Measurements from ENCODE around the gene EXT2.

GRCh38 chr11:44221992-44222391 lies 126.5 kb downstream of the EXT2 start:
- no peak for TF ChIP-seq EZH2phosphoT487 (IDR thresholded peaks at IDR 0.05; ENCODE audit: insufficient read depth, low read depth)
- TF ChIP-seq EZH2 (IDR thresholded peaks at IDR 0.05; ENCODE audit: insufficient read depth, poor library complexity, severe bottlenecking), result no peak
